GM18858 (cell line): ENCODE results near the gene MTHFD2L.
A peak's percentile ranks its signal among the peaks of the same experiment; 100 is the strongest.
"Not testable (repeated sequence)": the region's sequence is repeated elsewhere in the genome, so short reads cannot be mapped to it uniquely, and the experiment has no call there.

ENCODE experiments used
- ATAC-seq: cut with Tn5 transposase; IDR thresholded peaks from one replicate; pipeline ENCODE4 v1.9.1; 2021; ENCODE audit not compliant: unreplicated experiment

Gene MTHFD2L

GRCh38 chr4:74157561-74158465, at the start of gene MTHFD2L:
Gene MTHFD2L (plus strand): TSS chr4:74158118. CDS start chr4:74158139, 21 bp downstream.
- ATAC-seq, result peak; percentile 98

GRCh38 chr4:74108457-74109115, 49.3 kb upstream of the MTHFD2L start:
- no peak for ATAC-seq

- ATAC-seq, result no peak
Measured at GRCh38 chr4:74109116-74109869, 48.6 kb upstream of the MTHFD2L start.

- ATAC-seq, result no peak
Measured at GRCh38 chr4:74109870-74110605, 47.9 kb upstream of the MTHFD2L start.

GRCh38 chr4:74110670-74111069, 47.2 kb upstream of the MTHFD2L start:
- no peak for ATAC-seq

GRCh38 chr4:74111306-74111975, 46.5 kb upstream of the MTHFD2L start:
- no peak for ATAC-seq

- ATAC-seq, result no peak
Measured at GRCh38 chr4:74111990-74112389, 45.9 kb upstream of the MTHFD2L start.

GRCh38 chr4:74112399-74113105, 45.4 kb upstream of the MTHFD2L start:
- ATAC-seq, result no peak

GRCh38 chr4:74114234-74114633, 43.7 kb upstream of the MTHFD2L start:
- no peak for ATAC-seq

GRCh38 chr4:74117024-74117534, 40.8 kb upstream of the MTHFD2L start:
- no peak for ATAC-seq

GRCh38 chr4:74118600-74119338, 39.1 kb upstream of the MTHFD2L start:
- ATAC-seq, result no peak

- ATAC-seq, result no peak
Measured at GRCh38 chr4:74120086-74120485, 37.8 kb upstream of the MTHFD2L start.

- ATAC-seq, result no peak
Measured at GRCh38 chr4:74121643-74122579, 36.0 kb upstream of the MTHFD2L start.

GRCh38 chr4:74123065-74123728, 34.7 kb upstream of the MTHFD2L start:
- no peak for ATAC-seq

- no peak for ATAC-seq
Measured at GRCh38 chr4:74125029-74125428, 32.9 kb upstream of the MTHFD2L start.

GRCh38 chr4:74127745-74128144, 30.2 kb upstream of the MTHFD2L start:
- no peak for ATAC-seq

GRCh38 chr4:74130843-74131242, 27.1 kb upstream of the MTHFD2L start:
- not testable (repeated sequence) for ATAC-seq
